IgD-negative memory B cell (primary cell): Measurements from ENCODE around the gene SLC8A1. TPM values are rescaled to one million over a fixed set of nuclear protein-coding genes. Genes with fewer than 3 reads are reported as not detected.
"Not testable (repeated sequence)": the region's sequence is repeated elsewhere in the genome, so short reads cannot be mapped to it uniquely, and the experiment has no call there.

Experiments used
- H3K27ac Mint-ChIP-seq, 3 donors: one replicate each; pipeline ENCODE4 v1.8.0; 2020 to 2022; ENCODE audit warnings: mild to moderate bottlenecking in 3 of 3, mixed read lengths in 3 of 3, moderate library complexity in 1 of 3
- H3K27me3 Mint-ChIP-seq: one replicate; pipeline ENCODE4 v1.8.0; 2021; ENCODE audit warnings: mixed read lengths
- H3K36me3 Mint-ChIP-seq: one replicate; pipeline ENCODE4 v1.8.0; 2020; ENCODE audit warnings: mild to moderate bottlenecking, mixed read lengths
- H3K4me1 Mint-ChIP-seq, 3 donors: one replicate each; pipeline ENCODE4 v1.8.0; 2020 to 2022; ENCODE audit warnings: mixed read lengths in 3 of 3, mild to moderate bottlenecking in 1 of 3
- H3K4me3 Mint-ChIP-seq, 4 donors: one replicate each; pipeline ENCODE4 v1.8.0; 2020 to 2022; ENCODE audit warnings: mild to moderate bottlenecking in 4 of 4, mixed read lengths in 4 of 4, moderate library complexity in 3 of 4
- H3K9me3 Mint-ChIP-seq, 3 donors: one replicate each; pipeline ENCODE4 v1.8.0; 2020 to 2021; ENCODE audit warnings: mixed read lengths in 3 of 3, mild to moderate bottlenecking in 1 of 3
- polyA plus RNA-seq: library from polyadenylated mRNA; unstranded; fragments of 300-500 nt; fragmentation: Illumina TruSeq; gene quantifications from one replicate; pipeline ENCODE4 v1.2.3, GENCODE V29; 2021

The SLC8A1 gene
- polyA plus RNA-seq, 1 donor from 2014 or later, result not detected

GRCh38 chr2:40101131-40101575 is 350.7 kb downstream of the SLC8A1 start:
- no peak overlapping the region for H3K4me3 Mint-ChIP-seq
- H3K36me3 Mint-ChIP-seq, result no peaks in the 10 kb centered on the region
- H3K27ac Mint-ChIP-seq, result no peak overlapping the region
- H3K4me1 Mint-ChIP-seq, result peaks cover 0 to 3% (median 0%) of the 10 kb centered on the region in 3 donors
- no peaks in the 10 kb centered on the region for H3K9me3 Mint-ChIP-seq
- no peaks in the 10 kb centered on the region for H3K27me3 Mint-ChIP-seq

GRCh38 chr2:40100676-40101075 is 351.2 kb downstream of the SLC8A1 start:
- no peak overlapping the region for H3K27ac Mint-ChIP-seq
- H3K27me3 Mint-ChIP-seq, result no peaks in the 10 kb centered on the region
- peaks cover 0 to 3% (median 0%) of the 10 kb centered on the region in 3 donors for H3K4me1 Mint-ChIP-seq
- H3K9me3 Mint-ChIP-seq, result no peaks in the 10 kb centered on the region
- no peaks in the 10 kb centered on the region for H3K36me3 Mint-ChIP-seq
- H3K4me3 Mint-ChIP-seq, result no peak overlapping the region

GRCh38 chr2:40098786-40099470 is 353.0 kb downstream of the SLC8A1 start:
- H3K9me3 Mint-ChIP-seq, result no peaks in the 10 kb centered on the region

GRCh38 chr2:40097691-40098385 is 354.1 kb downstream of the SLC8A1 start:
- H3K4me3 Mint-ChIP-seq, result no peak overlapping the region
- peaks cover 0 to 3% (median 0%) of the 10 kb centered on the region in 3 donors for H3K4me1 Mint-ChIP-seq
- no peaks in the 10 kb centered on the region for H3K27me3 Mint-ChIP-seq
- H3K27ac Mint-ChIP-seq, result no peak overlapping the region
- no peaks in the 10 kb centered on the region for H3K36me3 Mint-ChIP-seq
- H3K9me3 Mint-ChIP-seq, result no peaks in the 10 kb centered on the region

More at GRCh38 chr2:40098786-40099470, 353.0 kb downstream of the SLC8A1 start:
- Mint-ChIP-seq H3K4me3 (no peak overlapping the region), H3K36me3 (no peaks in the 10 kb centered on the region), H3K27ac (no peak overlapping the region), H3K27me3 (no peaks in the 10 kb centered on the region), H3K4me1 (peaks cover 0 to 3% (median 0%) of the 10 kb centered on the region in 3 donors)

GRCh38 chr2:40096360-40096759 is 355.5 kb downstream of the SLC8A1 start:
- H3K9me3 Mint-ChIP-seq, result no peaks in the 10 kb centered on the region
- H3K4me1 Mint-ChIP-seq, result peaks cover 0 to 3% (median 0%) of the 10 kb centered on the region in 3 donors
- H3K36me3 Mint-ChIP-seq, result no peaks in the 10 kb centered on the region
- no peak overlapping the region for H3K27ac Mint-ChIP-seq
- H3K27me3 Mint-ChIP-seq, result no peaks in the 10 kb centered on the region
- no peak overlapping the region for H3K4me3 Mint-ChIP-seq

GRCh38 chr2:40095000-40095399 is 356.9 kb downstream of the SLC8A1 start:
- peaks cover 1% of the 10 kb centered on the region for H3K27me3 Mint-ChIP-seq
- H3K9me3 Mint-ChIP-seq, result no peaks in the 10 kb centered on the region
- no peak overlapping the region for H3K27ac Mint-ChIP-seq
- no peaks in the 10 kb centered on the region for H3K4me1 Mint-ChIP-seq
- no peak overlapping the region for H3K4me3 Mint-ChIP-seq
- no peaks in the 10 kb centered on the region for H3K36me3 Mint-ChIP-seq

GRCh38 chr2:40094451-40094850 is 357.4 kb downstream of the SLC8A1 start:
- H3K4me1 Mint-ChIP-seq, result no peaks in the 10 kb centered on the region
- no peak overlapping the region for H3K4me3 Mint-ChIP-seq
- no peaks in the 10 kb centered on the region for H3K9me3 Mint-ChIP-seq
- no peak overlapping the region for H3K27ac Mint-ChIP-seq
- H3K36me3 Mint-ChIP-seq, result no peaks in the 10 kb centered on the region
- H3K27me3 Mint-ChIP-seq, result peaks cover 1% of the 10 kb centered on the region

- H3K4me3 Mint-ChIP-seq, result no peak overlapping the region
These were observed 358.7 kb downstream of the SLC8A1 start for GRCh38 chr2:40093021-40093675.

GRCh38 chr2:40090044-40090443 is 361.8 kb downstream of the SLC8A1 start:
- H3K4me3 Mint-ChIP-seq, result no peak overlapping the region

More at GRCh38 chr2:40093021-40093675, 358.7 kb downstream of the SLC8A1 start:
- H3K27me3 Mint-ChIP-seq, result peaks cover 1% of the 10 kb centered on the region
- H3K4me1 Mint-ChIP-seq, result no peaks in the 10 kb centered on the region
- no peaks in the 10 kb centered on the region for H3K36me3 Mint-ChIP-seq
- H3K9me3 Mint-ChIP-seq, result peaks cover 0 to 2% (median 0%) of the 10 kb centered on the region in 3 donors
- no peak overlapping the region for H3K27ac Mint-ChIP-seq

GRCh38 chr2:40087927-40088326 is 364.0 kb downstream of the SLC8A1 start:
- Mint-ChIP-seq H3K27ac (no peak overlapping the region), H3K4me3 (no peak overlapping the region), H3K27me3 (peaks cover 1% of the 10 kb centered on the region), H3K9me3 (peaks cover 0 to 7% (median 0%) of the 10 kb centered on the region in 3 donors), H3K36me3 (no peaks in the 10 kb centered on the region), H3K4me1 (no peaks in the 10 kb centered on the region)

More at GRCh38 chr2:40090044-40090443, 361.8 kb downstream of the SLC8A1 start:
- Mint-ChIP-seq H3K9me3 (peaks cover 0 to 3% (median 0%) of the 10 kb centered on the region in 3 donors), H3K4me1 (no peaks in the 10 kb centered on the region), H3K27ac (no peak overlapping the region), H3K27me3 (peaks cover 1% of the 10 kb centered on the region), H3K36me3 (no peaks in the 10 kb centered on the region)

GRCh38 chr2:40087434-40087833 is 364.5 kb downstream of the SLC8A1 start:
- no peak overlapping the region for H3K4me3 Mint-ChIP-seq
- no peaks in the 10 kb centered on the region for H3K4me1 Mint-ChIP-seq
- peaks cover 1% of the 10 kb centered on the region for H3K27me3 Mint-ChIP-seq
- H3K36me3 Mint-ChIP-seq, result no peaks in the 10 kb centered on the region
- no peak overlapping the region for H3K27ac Mint-ChIP-seq
- peaks cover 0 to 7% (median 0%) of the 10 kb centered on the region in 3 donors for H3K9me3 Mint-ChIP-seq

GRCh38 chr2:40085786-40086185 is 366.1 kb downstream of the SLC8A1 start:
- Mint-ChIP-seq H3K27me3 (no peaks in the 10 kb centered on the region), H3K36me3 (no peaks in the 10 kb centered on the region), H3K4me1 (no peaks in the 10 kb centered on the region), H3K27ac (no peak overlapping the region), H3K9me3 (peaks cover 0 to 11% (median 0%) of the 10 kb centered on the region in 3 donors), H3K4me3 (no peak overlapping the region)

- peaks cover 0 to 15% (median 7%) of the 10 kb centered on the region in 3 donors for H3K9me3 Mint-ChIP-seq
- not testable (repeated sequence) for H3K36me3 Mint-ChIP-seq, H3K4me1 Mint-ChIP-seq, H3K27me3 Mint-ChIP-seq, H3K27ac Mint-ChIP-seq, H3K4me3 Mint-ChIP-seq
These were observed 378.6 kb downstream of the SLC8A1 start for GRCh38 chr2:40073336-40073735.

- Mint-ChIP-seq H3K27me3 (no peaks in the 10 kb centered on the region), H3K27ac (no peak overlapping the region), H3K4me1 (no peaks in the 10 kb centered on the region), H3K4me3 (no peak overlapping the region), H3K36me3 (no peaks in the 10 kb centered on the region), H3K9me3 (peaks cover 0 to 22% (median 5%) of the 10 kb centered on the region in 3 donors)
These were observed 379.3 kb downstream of the SLC8A1 start for GRCh38 chr2:40072442-40073232.
